ENCODE data around the gene IQGAP2. TPM values are rescaled to one million over a fixed set of nuclear protein-coding genes. Genes with fewer than 3 reads are reported as not detected.
"Not testable (repeated sequence)": the region's sequence is repeated elsewhere in the genome, so short reads cannot be mapped to it uniquely, and the experiment has no call there.

IQGAP2 gene, protein sequence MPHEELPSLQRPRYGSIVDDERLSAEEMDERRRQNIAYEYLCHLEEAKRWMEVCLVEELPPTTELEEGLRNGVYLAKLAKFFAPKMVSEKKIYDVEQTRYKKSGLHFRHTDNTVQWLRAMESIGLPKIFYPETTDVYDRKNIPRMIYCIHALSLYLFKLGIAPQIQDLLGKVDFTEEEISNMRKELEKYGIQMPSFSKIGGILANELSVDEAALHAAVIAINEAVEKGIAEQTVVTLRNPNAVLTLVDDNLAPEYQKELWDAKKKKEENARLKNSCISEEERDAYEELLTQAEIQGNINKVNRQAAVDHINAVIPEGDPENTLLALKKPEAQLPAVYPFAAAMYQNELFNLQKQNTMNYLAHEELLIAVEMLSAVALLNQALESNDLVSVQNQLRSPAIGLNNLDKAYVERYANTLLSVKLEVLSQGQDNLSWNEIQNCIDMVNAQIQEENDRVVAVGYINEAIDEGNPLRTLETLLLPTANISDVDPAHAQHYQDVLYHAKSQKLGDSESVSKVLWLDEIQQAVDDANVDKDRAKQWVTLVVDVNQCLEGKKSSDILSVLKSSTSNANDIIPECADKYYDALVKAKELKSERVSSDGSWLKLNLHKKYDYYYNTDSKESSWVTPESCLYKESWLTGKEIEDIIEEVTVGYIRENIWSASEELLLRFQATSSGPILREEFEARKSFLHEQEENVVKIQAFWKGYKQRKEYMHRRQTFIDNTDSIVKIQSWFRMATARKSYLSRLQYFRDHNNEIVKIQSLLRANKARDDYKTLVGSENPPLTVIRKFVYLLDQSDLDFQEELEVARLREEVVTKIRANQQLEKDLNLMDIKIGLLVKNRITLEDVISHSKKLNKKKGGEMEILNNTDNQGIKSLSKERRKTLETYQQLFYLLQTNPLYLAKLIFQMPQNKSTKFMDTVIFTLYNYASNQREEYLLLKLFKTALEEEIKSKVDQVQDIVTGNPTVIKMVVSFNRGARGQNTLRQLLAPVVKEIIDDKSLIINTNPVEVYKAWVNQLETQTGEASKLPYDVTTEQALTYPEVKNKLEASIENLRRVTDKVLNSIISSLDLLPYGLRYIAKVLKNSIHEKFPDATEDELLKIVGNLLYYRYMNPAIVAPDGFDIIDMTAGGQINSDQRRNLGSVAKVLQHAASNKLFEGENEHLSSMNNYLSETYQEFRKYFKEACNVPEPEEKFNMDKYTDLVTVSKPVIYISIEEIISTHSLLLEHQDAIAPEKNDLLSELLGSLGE (N-terminal part only)
- polyA plus RNA-seq (ENCODE audit: insufficient read length in 3 of 3), result 10 to 100 TPM; 57.9 to 69.7 (median 68.2) TPM
- long read RNA-seq, donor 1, partial matches to known transcripts, result 5 of 5 reads
- long read RNA-seq, donor 1, other reads (novel, unspliced or antisense), result 0 of 5 reads
- long read RNA-seq, donor 2, result 0 reads
- long read RNA-seq, donor 3, partial matches to known transcripts, result 40 of 40 reads
- long read RNA-seq, donor 3, other reads (novel, unspliced or antisense), result 0 of 40 reads
- long read RNA-seq, donor 4, full-length matches to known transcripts, result 2 of 44 reads
- long read RNA-seq, donor 4, partial matches to known transcripts, result 42 of 44 reads
- long read RNA-seq, donor 4, other reads (novel, unspliced or antisense), result 0 of 44 reads
- long read RNA-seq, donor 5, result 0 reads
- long read RNA-seq, donor 6, partial matches to known transcripts, result 22 of 23 reads
- long read RNA-seq, donor 6, other reads (novel, unspliced or antisense), result 0 of 23 reads
- long read RNA-seq, donor 7, partial matches to known transcripts, result 49 of 49 reads
- long read RNA-seq, donor 7, other reads (novel, unspliced or antisense), result 0 of 49 reads
- long read RNA-seq, donor 8, result 0 reads
- long read RNA-seq, donor 9, full-length matches to known transcripts, result 2 of 20 reads
- long read RNA-seq, donor 9, partial matches to known transcripts, result 18 of 20 reads
- long read RNA-seq, donor 9, other reads (novel, unspliced or antisense), result 0 of 20 reads
- long read RNA-seq, donor 10, partial matches to known transcripts, result 28 of 29 reads
- long read RNA-seq, donor 10, other reads (novel, unspliced or antisense), result 0 of 29 reads
- long read RNA-seq, donor 11, full-length matches to known transcripts, result 1 of 27 reads
- long read RNA-seq, donor 11, partial matches to known transcripts, result 26 of 27 reads
- long read RNA-seq, donor 11, other reads (novel, unspliced or antisense), result 0 of 27 reads
- long read RNA-seq, donor 12, result 0 reads
- long read RNA-seq, donor 13, result 0 reads
- long read RNA-seq, donor 14, full-length matches to known transcripts, result 2 of 2 reads
- long read RNA-seq, donor 14, partial matches to known transcripts, result 0 of 2 reads
- long read RNA-seq, donor 14, other reads (novel, unspliced or antisense), result 0 of 2 reads
- long read RNA-seq, donor 15, full-length matches to known transcripts, result 1 of 1 reads
- long read RNA-seq, donor 15, partial matches to known transcripts, result 0 of 1 reads
- long read RNA-seq, donor 15, other reads (novel, unspliced or antisense), result 0 of 1 reads
- long read RNA-seq, donor 16, full-length matches to known transcripts, result 5 of 114 reads
- long read RNA-seq, donor 16, partial matches to known transcripts, result 109 of 114 reads
- long read RNA-seq, donor 16, other reads (novel, unspliced or antisense), result 0 of 114 reads

DNA sequence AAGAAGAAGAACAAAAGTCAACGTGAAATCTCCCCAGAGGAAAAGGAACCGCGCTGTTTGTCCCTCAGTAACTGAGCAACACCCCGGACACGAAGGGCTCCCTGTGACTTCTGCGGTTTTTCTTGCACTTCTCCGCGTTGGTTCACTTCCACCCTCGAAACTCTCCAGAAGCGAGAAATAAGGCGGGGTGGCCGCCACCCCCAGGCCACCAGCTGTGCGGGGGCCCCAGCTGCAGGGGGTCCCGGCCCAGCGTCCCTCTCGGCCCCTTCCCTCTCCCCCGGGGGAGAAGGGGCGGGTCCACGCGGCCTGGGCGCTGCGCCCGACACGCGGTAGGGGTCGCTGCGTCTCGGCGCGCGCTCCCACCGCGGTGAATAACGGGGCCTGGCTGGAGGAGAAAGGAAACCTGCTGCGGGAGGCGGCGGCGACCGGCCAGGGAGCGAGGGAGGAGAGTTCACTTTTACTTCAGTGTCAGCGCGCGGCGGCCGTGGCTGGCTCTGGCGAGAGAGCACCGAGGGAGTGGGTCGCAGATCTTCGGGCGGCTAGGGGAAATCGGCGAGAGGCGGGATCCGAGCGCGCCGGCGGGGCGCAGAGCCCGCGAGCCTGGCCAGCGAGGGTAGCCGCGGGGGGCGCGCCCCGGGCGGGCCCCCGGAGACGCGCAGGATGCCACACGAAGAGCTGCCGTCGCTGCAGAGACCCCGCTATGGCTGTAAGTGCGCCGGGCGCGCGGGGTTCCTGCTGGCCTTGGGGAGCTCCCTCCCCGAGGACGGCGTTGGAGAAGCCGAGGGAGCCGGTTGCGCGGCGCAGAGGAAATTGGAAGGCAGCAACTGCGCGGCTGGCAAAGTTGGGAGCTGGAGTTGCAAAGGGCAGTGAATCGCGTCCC, at the start of gene IQGAP2:
Gene IQGAP2, plus strand, starts transcription at position 400 of the 880 bp plus-strand sequence. Its CDS starts 261 bp downstream, at position 661.
- peak in 9 of 11 donors; percentile 56 to 85 (median 77) for DNase-seq (ENCODE audit: extremely low read depth in 1 of 11, low read depth in 9 of 11, low spot score in 4 of 11)

- DNase-seq (ENCODE audit: extremely low read depth in 1 of 11, low read depth in 9 of 11, low spot score in 4 of 11), result no peak
These were observed 46.2 kb upstream of the IQGAP2 start for GRCh38 chr5:76356887-76357286.

- DNase-seq (ENCODE audit: extremely low read depth in 1 of 11, low read depth in 9 of 11, low spot score in 4 of 11), result no peak
These were observed 39.5 kb upstream of the IQGAP2 start for GRCh38 chr5:76363352-76364225.

DNA sequence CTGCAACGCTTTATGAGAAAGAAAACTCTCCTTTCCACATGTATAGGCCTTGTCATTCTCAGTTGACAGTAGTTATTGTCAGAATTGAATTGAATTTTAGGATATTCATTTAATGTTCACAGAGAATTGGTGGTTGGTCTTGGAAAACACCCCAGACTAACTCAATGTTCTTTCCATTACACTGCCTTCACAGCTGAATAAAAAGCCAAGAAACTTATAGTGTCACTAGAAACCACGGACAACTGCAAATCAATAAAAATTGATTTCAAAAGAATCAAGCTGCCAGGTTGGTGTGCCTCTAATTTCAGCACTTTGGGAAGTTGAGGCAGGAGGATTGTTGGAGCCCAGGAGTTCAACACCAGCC, 38.9 kb upstream of the IQGAP2 start:
- DNase-seq (ENCODE audit: extremely low read depth in 1 of 11, low read depth in 9 of 11, low spot score in 4 of 11), result no peak

DNA sequence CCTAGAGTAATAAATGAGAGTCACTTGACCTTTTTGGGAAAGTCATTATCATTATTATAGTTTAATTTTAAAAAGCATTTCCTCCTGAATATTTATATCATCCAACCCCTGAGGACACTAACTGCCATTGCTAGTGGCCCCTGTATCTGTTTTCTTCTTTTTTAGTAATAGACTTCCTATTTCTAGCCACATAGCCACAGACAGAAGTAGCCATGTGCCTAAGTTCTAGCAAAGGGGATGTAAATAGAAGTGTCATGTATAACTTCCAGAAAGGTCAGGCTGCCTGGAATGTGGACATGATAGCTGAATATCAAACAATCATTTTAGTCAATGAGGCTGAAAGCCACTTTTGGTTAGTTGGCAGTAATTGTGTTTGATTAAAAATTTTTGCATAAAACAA, 37.5 kb upstream of the IQGAP2 start:
- DNase-seq (ENCODE audit: extremely low read depth in 1 of 11, low read depth in 9 of 11, low spot score in 4 of 11), result no peak

DNA sequence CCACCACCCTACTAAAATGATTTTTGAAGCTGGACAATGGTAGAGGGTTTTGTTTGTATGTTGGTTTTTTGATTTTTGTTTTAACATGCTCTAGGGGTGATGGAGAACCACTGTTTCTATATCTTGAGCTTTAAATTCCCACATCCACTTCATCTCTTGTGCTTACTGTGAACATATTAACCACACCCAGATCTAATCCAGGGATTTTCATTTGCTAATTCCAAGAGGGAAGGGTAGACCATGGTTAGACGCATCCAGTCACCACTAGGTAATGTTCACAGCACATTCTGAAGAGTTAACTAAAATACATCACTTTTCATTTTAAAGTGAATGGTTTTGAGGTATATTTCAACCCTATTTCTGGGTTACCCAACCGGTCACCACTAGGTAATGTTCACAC, 36.5 kb upstream of the IQGAP2 start:
- no peak for DNase-seq (ENCODE audit: extremely low read depth in 1 of 11, low read depth in 9 of 11, low spot score in 4 of 11)

- DNase-seq (ENCODE audit: extremely low read depth in 1 of 11, low read depth in 9 of 11, low spot score in 4 of 11), result no peak
These were observed 35.3 kb upstream of the IQGAP2 start for GRCh38 chr5:76367623-76368371.

- no peak for DNase-seq (ENCODE audit: extremely low read depth in 1 of 11, low read depth in 9 of 11, low spot score in 4 of 11)
These were observed 34.1 kb upstream of the IQGAP2 start for GRCh38 chr5:76368941-76369340.

- DNase-seq (ENCODE audit: extremely low read depth in 1 of 11, low read depth in 9 of 11, low spot score in 4 of 11), result not testable (repeated sequence)
These were observed 33.4 kb upstream of the IQGAP2 start for GRCh38 chr5:76369668-76370067.

GRCh38 chr5:76371960-76372322, 31.1 kb upstream of the IQGAP2 start:
- DNase-seq (ENCODE audit: extremely low read depth in 1 of 11, low read depth in 9 of 11, low spot score in 4 of 11), result no peak

DNA sequence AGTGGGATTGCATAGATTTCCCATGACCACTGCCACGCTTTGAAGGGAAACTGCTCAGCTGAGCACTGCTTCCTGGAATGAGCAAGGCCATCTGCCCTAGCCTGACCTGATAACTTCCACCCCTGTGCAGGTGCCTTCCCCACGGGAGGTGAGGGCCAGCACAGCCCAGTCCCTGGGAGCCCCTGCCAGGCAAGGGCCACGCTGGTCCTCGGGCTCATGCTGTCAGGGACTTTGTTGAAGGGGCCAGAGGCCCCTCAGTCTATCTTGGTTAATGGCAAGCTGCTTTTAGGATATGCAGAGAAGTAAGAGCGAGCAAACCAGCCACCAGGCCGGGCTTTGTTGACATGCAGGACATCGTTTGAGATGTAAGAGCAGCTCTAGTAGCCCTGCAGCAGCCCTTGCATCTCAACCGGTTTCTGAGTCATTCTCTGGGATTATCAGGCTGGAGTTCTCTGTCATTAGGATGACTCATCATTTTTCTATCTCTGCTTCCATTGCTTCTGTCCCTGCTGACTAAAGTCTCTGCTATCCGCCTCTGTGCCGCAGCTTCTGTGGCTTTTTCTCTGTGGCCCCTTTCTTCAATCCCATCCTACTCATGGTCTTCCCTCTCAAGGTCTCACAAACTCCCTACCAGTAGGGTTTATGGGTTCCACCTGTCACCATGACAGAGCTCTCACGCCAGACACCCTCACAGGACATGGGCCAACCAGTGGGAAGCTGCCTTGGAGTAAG, 30.6 kb upstream of the IQGAP2 start:
- DNase-seq (ENCODE audit: extremely low read depth in 1 of 11, low read depth in 9 of 11, low spot score in 4 of 11), result no peak

DNA sequence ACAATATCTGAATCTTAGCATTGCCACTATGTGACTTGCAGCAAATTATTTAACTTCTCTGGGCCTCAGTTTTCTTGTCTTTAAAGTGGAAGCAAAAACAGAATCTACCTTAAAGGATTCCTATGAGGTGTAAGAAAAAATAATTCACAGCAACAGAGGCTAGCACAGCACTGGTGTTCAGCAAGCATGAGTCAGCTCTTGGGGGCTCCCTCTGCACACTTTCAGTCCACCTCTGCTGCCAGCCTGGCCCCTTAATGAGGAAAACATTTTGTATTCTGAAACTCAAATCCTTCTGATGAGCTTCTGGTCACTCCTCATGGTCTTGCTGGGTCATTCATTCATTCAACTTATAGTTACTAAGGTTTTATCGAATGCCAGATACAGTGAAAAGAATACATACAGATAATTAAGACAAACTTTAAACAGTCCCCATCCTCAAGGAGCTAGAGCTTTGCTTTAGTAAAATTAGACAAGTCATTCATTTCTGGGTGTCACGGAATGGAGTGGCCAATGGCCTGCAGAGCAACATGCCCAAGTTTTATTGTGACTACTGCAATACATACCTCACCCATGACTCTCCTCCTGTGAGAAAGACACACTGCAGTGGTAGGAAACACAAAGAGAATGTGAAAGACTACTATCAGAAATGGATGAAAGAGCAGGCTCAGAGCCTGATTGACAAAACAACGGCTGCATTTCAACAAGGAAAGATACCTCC, 26.8 kb upstream of the IQGAP2 start:
- DNase-seq (ENCODE audit: extremely low read depth in 1 of 11, low read depth in 9 of 11, low spot score in 4 of 11), result no peak

DNA sequence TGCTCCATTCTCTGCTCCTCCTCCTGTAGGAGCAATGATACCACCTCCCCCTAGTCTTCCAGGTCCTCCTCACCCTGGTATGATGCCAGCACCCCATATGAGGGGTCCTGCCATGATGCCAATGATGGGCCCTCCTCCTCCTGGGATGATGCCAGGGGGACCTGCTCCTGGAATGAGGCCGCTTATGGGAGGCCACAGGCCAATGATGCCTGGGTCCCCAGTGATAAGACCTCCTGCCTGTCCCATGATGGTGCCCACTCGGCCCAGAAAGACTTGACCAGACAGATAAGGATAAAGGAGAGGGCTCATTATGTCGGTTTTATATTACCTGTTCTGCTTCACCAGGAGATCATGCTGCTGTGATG, 26.2 kb upstream of the IQGAP2 start:
- no peak for DNase-seq (ENCODE audit: extremely low read depth in 1 of 11, low read depth in 9 of 11, low spot score in 4 of 11)
